B cell (primary cell): ENCODE measurements around the gene CAPN3.

Experiments
- EZH2 ChIP-seq: IDR thresholded peaks from 2 replicates; pipeline ENCODE4 v1.6.1; 2012; ENCODE audit warnings: borderline replicate concordance, low read depth, mild to moderate bottlenecking, moderate library complexity, low read length; ENCODE audit not compliant: insufficient read depth, poor library complexity, severe bottlenecking
- TF ChIP-seq, protein P1 (sequence below): fragments of 200-600 bp; IDR thresholded peaks from one replicate; pipeline ENCODE4 v1.8.0; 2022; ENCODE audit warnings: antibody characterized with exemption, mild to moderate bottlenecking

DNA sequence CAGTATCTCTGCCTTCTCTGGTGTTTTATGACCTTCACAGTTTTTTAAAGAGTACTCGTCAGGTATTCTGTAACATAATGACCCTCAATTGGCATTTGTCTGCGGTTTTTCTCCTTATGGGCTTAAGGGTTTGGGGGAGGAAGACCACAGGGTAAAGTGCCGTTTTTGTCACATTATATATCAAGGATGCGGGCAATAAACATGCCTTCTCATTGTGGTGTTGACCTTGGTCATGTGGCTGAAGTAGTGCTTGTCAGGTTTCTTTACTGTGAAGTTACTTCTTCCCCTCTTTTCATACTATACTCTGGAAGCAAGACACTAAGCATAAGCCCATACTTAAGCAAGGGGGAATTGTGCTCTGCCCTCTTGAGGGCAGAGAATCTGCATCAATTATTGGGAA lies 16.6 kb downstream of the CAPN3 start:
- TF ChIP-seq, protein P1, sequence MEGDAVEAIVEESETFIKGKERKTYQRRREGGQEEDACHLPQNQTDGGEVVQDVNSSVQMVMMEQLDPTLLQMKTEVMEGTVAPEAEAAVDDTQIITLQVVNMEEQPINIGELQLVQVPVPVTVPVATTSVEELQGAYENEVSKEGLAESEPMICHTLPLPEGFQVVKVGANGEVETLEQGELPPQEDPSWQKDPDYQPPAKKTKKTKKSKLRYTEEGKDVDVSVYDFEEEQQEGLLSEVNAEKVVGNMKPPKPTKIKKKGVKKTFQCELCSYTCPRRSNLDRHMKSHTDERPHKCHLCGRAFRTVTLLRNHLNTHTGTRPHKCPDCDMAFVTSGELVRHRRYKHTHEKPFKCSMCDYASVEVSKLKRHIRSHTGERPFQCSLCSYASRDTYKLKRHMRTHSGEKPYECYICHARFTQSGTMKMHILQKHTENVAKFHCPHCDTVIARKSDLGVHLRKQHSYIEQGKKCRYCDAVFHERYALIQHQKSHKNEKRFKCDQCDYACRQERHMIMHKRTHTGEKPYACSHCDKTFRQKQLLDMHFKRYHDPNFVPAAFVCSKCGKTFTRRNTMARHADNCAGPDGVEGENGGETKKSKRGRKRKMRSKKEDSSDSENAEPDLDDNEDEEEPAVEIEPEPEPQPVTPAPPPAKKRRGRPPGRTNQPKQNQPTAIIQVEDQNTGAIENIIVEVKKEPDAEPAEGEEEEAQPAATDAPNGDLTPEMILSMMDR = no peak
- TF ChIP-seq EZH2 = no peak
